PC-9 (cell line): ENCODE data around the gene PAEP. TPM values are rescaled to one million over a fixed set of nuclear protein-coding genes. Genes with fewer than 3 reads are reported as not detected.

Source experiments
- BruUV-seq: library from RNA; stranded (reverse); fragments of 400-500 nt; replicated peaks from 2 replicates; lab custom pipeline; 2021; lab: Mats Ljungman, UMichigan
- CTCF ChIA-PET: fragments of 300-600 bp; sonication (Branson Sonifier 250); formaldehyde crosslinking; loops from one replicate; lab custom pipeline; 2022; ENCODE audit warnings: antibody characterized with exemption; lab: Charles Lee
- POLR2A ChIA-PET: fragments of 300-600 bp; sonication (Branson Sonifier 250); formaldehyde crosslinking; loops from one replicate; lab custom pipeline; 2022; ENCODE audit warnings: antibody characterized with exemption; ENCODE audit not compliant: unreplicated experiment; lab: Charles Lee
- DNase-seq, 2 experiments: peaks; one replicate each; pipeline versions ENCODE4 v3.0.0 to v3.0.0-alpha.2; 2015 to 2022; ENCODE audit warnings: mixed read lengths in 1 of 2
- H2AFZ ChIP-seq: fragments of 200-600 bp; sonication (generic); 2 replicates; pipeline ENCODE4 v1.8.1; 2017; ENCODE audit warnings: antibody characterized with exemption
- H3F3A ChIP-seq: fragments of 200-600 bp; sonication (generic); 2 replicates; pipeline ENCODE4 v1.8.1; 2017; ENCODE audit warnings: antibody characterized with exemption, mild to moderate bottlenecking, low read depth; ENCODE audit not compliant: insufficient read depth
- H3K27ac ChIP-seq: fragments of 200-600 bp; sonication (generic); 2 replicates; pipeline ENCODE4 v1.6.1; 2016; ENCODE audit warnings: mixed run types
- H3K27me3 ChIP-seq: fragments of 200-600 bp; sonication (generic); 2 replicates; pipeline ENCODE4 v1.6.1; 2016; ENCODE audit warnings: low read depth, mixed run types; ENCODE audit not compliant: insufficient read depth
- H3K36me3 ChIP-seq: fragments of 200-600 bp; sonication (generic); 2 replicates; pipeline ENCODE4 v1.6.1; 2016; ENCODE audit warnings: low read depth, mixed run types
- H3K4me1 ChIP-seq: fragments of 200-600 bp; sonication (generic); replicated peaks from 2 replicates; pipeline ENCODE4 v1.6.1; 2016; ENCODE audit warnings: mixed run types; ENCODE audit not compliant: insufficient read depth
- H3K4me2 ChIP-seq: fragments of 200-600 bp; sonication (generic); 2 replicates; pipeline ENCODE4 v1.6.1; 2017; ENCODE audit warnings: mixed run types
- H3K4me3 ChIP-seq: fragments of 200-600 bp; sonication (generic); 2 replicates; pipeline ENCODE4 v1.6.1; 2016; ENCODE audit warnings: mixed run types
- H3K79me2 ChIP-seq: fragments of 200-600 bp; sonication (generic); 2 replicates; pipeline ENCODE4 v1.6.1; 2017; ENCODE audit warnings: low read depth, mixed run types
- H3K9me2 ChIP-seq: fragments of 200-600 bp; sonication (generic); 2 replicates; pipeline ENCODE4 v1.8.1; 2017; ENCODE audit warnings: mild to moderate bottlenecking; ENCODE audit not compliant: insufficient read depth
- H3K9me3 ChIP-seq: fragments of 200-600 bp; sonication (generic); 2 replicates; pipeline ENCODE4 v1.8.1; 2016; ENCODE audit warnings: low read depth; ENCODE audit not compliant: insufficient read depth
- H4K20me1 ChIP-seq: fragments of 200-600 bp; sonication (generic); 2 replicates; pipeline ENCODE4 v1.8.1; 2017; ENCODE audit not compliant: insufficient read depth
- EZH2 ChIP-seq: fragments of 200-600 bp; sonication (generic); IDR thresholded peaks from 2 replicates; pipeline ENCODE4 v1.8.0; 2017; ENCODE audit warnings: antibody characterized with exemption, low read depth
- intact Hi-C: fragments of 100-400 bp; cut with micrococcal nuclease; formaldehyde crosslinking; loops from one replicate; pipeline ENCODE4 v1.10.0; 2022; ENCODE audit not compliant: unreplicated experiment
- total RNA-seq: library from RNA; stranded (reverse); gene quantifications from 2 replicates; pipeline ENCODE4 v1.2.3, GENCODE V29; 2021
- TF ChIP-seq, protein P1 (sequence below): fragments of 200-600 bp; sonication (generic); conservative IDR thresholded peaks from 2 replicates; pipeline ENCODE4 v1.6.1; 2017; ENCODE audit warnings: mixed run types, antibody characterized with exemption, mild to moderate bottlenecking, moderate library complexity

Gene PAEP
- total RNA-seq, 1 experiment from 2014 or later: not detected

- ChIA-PET CTCF (interaction anchor here (0.7 kb wide), 1 partner anchor 719 kb away, joined by 4 read pairs; no protein-coding TSS in a partner anchor), POLR2A (no interaction called here)
- Histone ChIP-seq H3K36me3 (no peaks in the 10 kb centered on the region), H3K4me2 (no peak overlapping the region), H3K79me2 (no peaks in the 10 kb centered on the region), H3F3A (no peaks in the 10 kb centered on the region), H3K27me3 (peaks cover 59% of the 10 kb centered on the region), H3K9me2 (no peaks in the 10 kb centered on the region), H3K4me3 (no peak overlapping the region), H3K9me3 (no peaks in the 10 kb centered on the region), H2AFZ (no peak overlapping the region), H3K27ac (no peak overlapping the region), H3K4me1 (no peaks in the 10 kb centered on the region), H4K20me1 (no peaks in the 10 kb centered on the region)
- BruUV-seq: no TSS peak
- no peak for TF ChIP-seq EZH2
- TF ChIP-seq, protein P1, sequence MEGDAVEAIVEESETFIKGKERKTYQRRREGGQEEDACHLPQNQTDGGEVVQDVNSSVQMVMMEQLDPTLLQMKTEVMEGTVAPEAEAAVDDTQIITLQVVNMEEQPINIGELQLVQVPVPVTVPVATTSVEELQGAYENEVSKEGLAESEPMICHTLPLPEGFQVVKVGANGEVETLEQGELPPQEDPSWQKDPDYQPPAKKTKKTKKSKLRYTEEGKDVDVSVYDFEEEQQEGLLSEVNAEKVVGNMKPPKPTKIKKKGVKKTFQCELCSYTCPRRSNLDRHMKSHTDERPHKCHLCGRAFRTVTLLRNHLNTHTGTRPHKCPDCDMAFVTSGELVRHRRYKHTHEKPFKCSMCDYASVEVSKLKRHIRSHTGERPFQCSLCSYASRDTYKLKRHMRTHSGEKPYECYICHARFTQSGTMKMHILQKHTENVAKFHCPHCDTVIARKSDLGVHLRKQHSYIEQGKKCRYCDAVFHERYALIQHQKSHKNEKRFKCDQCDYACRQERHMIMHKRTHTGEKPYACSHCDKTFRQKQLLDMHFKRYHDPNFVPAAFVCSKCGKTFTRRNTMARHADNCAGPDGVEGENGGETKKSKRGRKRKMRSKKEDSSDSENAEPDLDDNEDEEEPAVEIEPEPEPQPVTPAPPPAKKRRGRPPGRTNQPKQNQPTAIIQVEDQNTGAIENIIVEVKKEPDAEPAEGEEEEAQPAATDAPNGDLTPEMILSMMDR: no peak
- intact Hi-C loops: no loop called here
- no peak for DNase-seq
Observed at GRCh38 chr9:135605238-135605781, 43.8 kb downstream of the PAEP start.

GRCh38 chr9:135606885-135607259 lies 45.3 kb downstream of the PAEP start:
- intact Hi-C loops: no loop called here
- BruUV-seq: no TSS peak
- H3K79me2 ChIP-seq: no peaks in the 10 kb centered on the region
- no peak overlapping the region for H3K27ac ChIP-seq
- peaks cover 50% of the 10 kb centered on the region for H3K27me3 ChIP-seq
- no peaks in the 10 kb centered on the region for H3K36me3 ChIP-seq
- H4K20me1 ChIP-seq: no peaks in the 10 kb centered on the region
- DNase-seq: no peak
- ChIA-PET POLR2A (no interaction called here), CTCF (no interaction called here)
- H3F3A ChIP-seq: no peaks in the 10 kb centered on the region
- no peak overlapping the region for H3K4me3 ChIP-seq
- no peaks in the 10 kb centered on the region for H3K4me1 ChIP-seq
- H3K9me2 ChIP-seq: no peaks in the 10 kb centered on the region
- no peaks in the 10 kb centered on the region for H3K9me3 ChIP-seq
- TF ChIP-seq, protein P1: no peak
- TF ChIP-seq EZH2: no peak
- no peak overlapping the region for H3K4me2 ChIP-seq
- no peak overlapping the region for H2AFZ ChIP-seq

DNA sequence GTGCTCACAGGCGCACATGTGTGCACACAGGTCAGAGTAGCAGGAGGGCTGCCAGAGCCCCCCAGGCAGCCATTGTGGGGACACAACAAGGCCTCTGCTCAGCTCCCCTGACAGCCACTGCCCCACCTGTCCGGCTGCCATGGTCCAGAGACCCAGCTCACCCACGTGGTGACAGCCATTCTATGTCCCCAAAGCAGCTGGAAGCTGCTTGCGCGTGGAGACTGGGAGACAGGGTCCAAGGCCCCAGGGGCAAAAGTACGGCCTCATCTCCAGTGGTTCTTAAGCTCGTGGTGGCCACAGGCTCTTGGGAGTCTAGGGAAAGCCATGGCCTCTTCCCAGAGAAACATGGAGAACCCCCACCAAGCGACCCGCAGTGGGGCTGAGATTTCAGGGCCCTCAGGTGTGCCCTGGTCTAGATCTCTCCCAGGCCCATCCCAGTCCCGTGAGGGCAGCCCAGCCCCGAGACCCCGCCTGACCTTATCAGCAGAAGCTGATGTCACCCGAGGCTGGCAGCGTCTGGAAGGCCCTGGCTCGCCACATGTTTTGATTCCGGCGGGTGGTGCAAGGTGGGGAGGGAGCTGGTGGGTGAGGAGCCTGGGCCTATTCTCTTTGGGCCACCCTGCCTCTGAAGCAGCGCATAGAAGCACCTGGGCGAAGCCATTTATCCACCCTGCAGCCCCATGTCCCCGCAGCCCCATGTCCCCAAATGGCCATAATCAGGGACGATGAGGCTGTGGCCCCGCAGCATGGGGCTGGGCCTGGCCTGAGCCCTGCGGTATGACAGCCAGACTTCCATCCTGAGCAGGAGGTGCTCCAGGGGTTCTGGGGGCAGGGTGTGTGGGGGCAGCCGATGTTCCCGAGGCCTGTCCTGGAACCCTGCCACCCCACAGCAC lies 46.1 kb downstream of the PAEP start:
- no TSS peak for BruUV-seq
- ChIA-PET CTCF (no interaction called here), POLR2A (no interaction called here)
- H3K27ac ChIP-seq: no peak overlapping the region
- no peaks in the 10 kb centered on the region for H3F3A ChIP-seq
- no peaks in the 10 kb centered on the region for H3K36me3 ChIP-seq
- peaks cover 50% of the 10 kb centered on the region for H3K27me3 ChIP-seq
- no peak overlapping the region for H2AFZ ChIP-seq
- H3K4me1 ChIP-seq: no peaks in the 10 kb centered on the region
- no peaks in the 10 kb centered on the region for H3K79me2 ChIP-seq
- no peaks in the 10 kb centered on the region for H3K9me2 ChIP-seq
- DNase-seq: no peak
- no peak overlapping the region for H3K4me2 ChIP-seq
- H3K9me3 ChIP-seq: no peaks in the 10 kb centered on the region
- intact Hi-C loops: no loop called here
- TF ChIP-seq EZH2: no peak
- H4K20me1 ChIP-seq: no peaks in the 10 kb centered on the region
- H3K4me3 ChIP-seq: no peak overlapping the region
